Adipocyte (in vitro differentiated cells): ENCODE results near the gene AGL.

Experiments
- DNase-seq: peaks from one replicate; pipeline ENCODE4 v3.0.0-alpha.2; 2015; ENCODE audit warnings: low read depth
- H3K27me3 ChIP-seq: replicated peaks from 2 replicates; pipeline ENCODE4 v1.7.0; 2013; ENCODE audit warnings: mild to moderate bottlenecking, low read length, moderate library complexity; ENCODE audit not compliant: control insufficient read depth, insufficient read depth
- H3K36me3 ChIP-seq: 2 replicates; pipeline ENCODE4 v1.7.0; 2013; ENCODE audit warnings: low read length, mild to moderate bottlenecking, moderate library complexity; ENCODE audit not compliant: control insufficient read depth, insufficient read depth, severe bottlenecking
- H3K4me1 ChIP-seq: 2 replicates; pipeline ENCODE4 v1.7.0; 2013; ENCODE audit warnings: mild to moderate bottlenecking, low read length, moderate library complexity; ENCODE audit not compliant: control insufficient read depth, insufficient read depth
- H3K4me3 ChIP-seq: 2 replicates; pipeline ENCODE4 v1.7.0; 2013; ENCODE audit warnings: mild to moderate bottlenecking, low read length, moderate library complexity
- H3K9ac ChIP-seq: 2 replicates; pipeline ENCODE4 v1.7.0; 2013; ENCODE audit warnings: mild to moderate bottlenecking, low read length, moderate library complexity
- H3K9me3 ChIP-seq: 2 replicates; pipeline ENCODE4 v1.7.0; 2013; ENCODE audit warnings: mild to moderate bottlenecking, low read length, moderate library complexity; ENCODE audit not compliant: control insufficient read depth

AGL gene

GRCh38 chr1:99849744-99850458, at the start of gene AGL:
Gene AGL, plus strand, starts transcription at chr1:99850361. Its CDS starts 682 bp downstream, at chr1:99851043.
- H3K4me1 ChIP-seq: peaks cover 26% of the 10 kb centered on the region
- H3K36me3 ChIP-seq: no peaks in the 10 kb centered on the region
- no peaks in the 10 kb centered on the region for H3K9me3 ChIP-seq
- H3K4me3 ChIP-seq: peak within 1 kb of the TSS; percentile 90
- peak; percentile 93 for DNase-seq
- H3K27me3 ChIP-seq: no peaks in the 10 kb centered on the region
- H3K9ac ChIP-seq: peak within 1 kb of the TSS; percentile 89

- H3K4me3 ChIP-seq: no peak overlapping the region
- H3K9me3 ChIP-seq: no peaks in the 10 kb centered on the region
- peaks cover 9% of the 10 kb centered on the region for H3K27me3 ChIP-seq
- no peak for DNase-seq
- H3K4me1 ChIP-seq: no peaks in the 10 kb centered on the region
- H3K36me3 ChIP-seq: no peaks in the 10 kb centered on the region
- H3K9ac ChIP-seq: no peak overlapping the region
These were observed 48.6 kb upstream of the AGL start for GRCh38 chr1:99801584-99801983.

- Histone ChIP-seq H3K9me3 (no peaks in the 10 kb centered on the region), H3K36me3 (no peaks in the 10 kb centered on the region), H3K27me3 (peaks cover 9% of the 10 kb centered on the region), H3K4me3 (no peak overlapping the region), H3K4me1 (peaks cover 5% of the 10 kb centered on the region), H3K9ac (no peak overlapping the region)
- no peak for DNase-seq
These were observed 43.3 kb upstream of the AGL start for GRCh38 chr1:99806882-99807281.

DNA sequence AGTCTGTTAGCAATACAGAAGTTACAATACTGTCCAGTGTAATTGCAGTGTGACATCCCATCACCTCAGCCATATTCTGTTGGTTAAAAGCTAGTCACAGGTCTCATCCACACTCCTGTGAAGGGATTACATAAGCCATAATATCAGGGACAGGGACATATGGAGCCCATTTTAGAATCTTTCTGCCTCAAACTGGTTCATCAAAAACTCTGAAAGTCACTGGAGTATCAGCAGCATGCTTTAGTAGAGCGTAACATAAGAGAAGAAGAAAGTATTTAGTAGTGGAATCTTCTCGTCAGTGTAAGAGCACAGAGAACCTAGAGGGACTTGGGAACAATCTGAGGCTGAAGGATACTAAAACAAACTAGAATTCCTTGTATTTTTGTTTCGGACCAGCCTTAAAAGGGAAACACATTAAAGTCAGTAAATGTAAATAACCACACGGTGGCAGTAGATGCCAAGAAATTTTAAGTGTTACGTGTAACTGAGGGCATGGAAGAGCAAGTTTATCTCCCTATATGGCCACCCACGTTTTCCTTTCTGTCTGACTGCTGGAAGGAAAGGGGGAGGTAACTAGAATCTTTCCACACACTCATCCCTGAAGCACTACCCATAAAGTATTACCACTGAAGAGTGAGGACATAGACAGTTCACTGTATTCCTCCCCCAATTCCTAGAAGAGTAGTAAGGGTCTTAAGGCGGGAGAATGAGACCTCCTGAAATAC, 41.6 kb upstream of the AGL start:
- Histone ChIP-seq H3K9ac (peak overlapping the region; percentile 65), H3K36me3 (no peaks in the 10 kb centered on the region), H3K27me3 (no peaks in the 10 kb centered on the region), H3K4me3 (peak overlapping the region; percentile 46), H3K4me1 (peaks cover 5% of the 10 kb centered on the region), H3K9me3 (no peaks in the 10 kb centered on the region)
- DNase-seq: peak; percentile 95

DNA sequence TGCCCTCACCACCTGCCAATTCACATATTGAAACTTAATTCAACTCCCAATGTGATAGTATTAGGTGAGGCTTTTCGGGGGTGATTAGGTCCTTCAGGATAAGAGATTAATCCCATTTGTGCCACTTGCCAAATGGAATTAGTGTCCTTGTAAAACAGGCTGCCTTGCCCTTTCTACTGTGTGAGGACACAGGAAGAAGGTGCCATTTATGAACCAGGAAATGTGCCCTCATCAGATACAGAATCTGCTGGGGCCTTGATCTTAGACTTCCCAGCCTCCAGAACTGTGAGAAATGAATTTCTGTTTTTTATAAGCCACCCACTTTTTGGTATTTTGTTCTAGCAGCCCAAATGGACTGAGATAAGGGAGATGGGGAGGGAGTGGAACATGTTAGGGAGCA, 39.1 kb upstream of the AGL start:
- no peaks in the 10 kb centered on the region for H3K36me3 ChIP-seq
- no peak for DNase-seq

DNA sequence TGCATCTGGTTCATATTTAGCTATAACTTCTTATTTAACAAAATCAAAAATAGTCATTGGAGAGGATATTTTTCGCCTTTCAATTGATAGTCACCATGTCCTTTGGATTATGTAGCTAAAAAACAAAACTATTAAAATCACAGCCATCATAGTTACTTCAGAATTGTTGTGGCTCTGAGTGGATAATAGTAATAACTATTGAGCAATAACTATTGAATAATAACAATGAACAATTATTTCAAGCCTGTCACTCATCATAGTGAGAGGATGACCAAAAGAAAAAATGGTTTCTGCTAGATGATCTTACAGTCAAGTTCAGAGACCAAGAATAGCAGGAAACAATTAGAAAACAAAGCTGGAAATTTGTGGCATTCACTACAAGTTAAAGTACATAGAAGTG, 38.4 kb upstream of the AGL start:
- Histone ChIP-seq H3K4me3 (no peak overlapping the region), H3K36me3 (no peaks in the 10 kb centered on the region), H3K27me3 (no peaks in the 10 kb centered on the region), H3K4me1 (peaks cover 5% of the 10 kb centered on the region), H3K9me3 (no peaks in the 10 kb centered on the region), H3K9ac (no peak overlapping the region)
- no peak for DNase-seq

More for the DNA sequence above, 39.1 kb upstream of the AGL start:
- Histone ChIP-seq H3K27me3 (no peaks in the 10 kb centered on the region), H3K4me3 (no peak overlapping the region), H3K9ac (no peak overlapping the region), H3K9me3 (no peaks in the 10 kb centered on the region), H3K4me1 (peaks cover 5% of the 10 kb centered on the region)

DNA sequence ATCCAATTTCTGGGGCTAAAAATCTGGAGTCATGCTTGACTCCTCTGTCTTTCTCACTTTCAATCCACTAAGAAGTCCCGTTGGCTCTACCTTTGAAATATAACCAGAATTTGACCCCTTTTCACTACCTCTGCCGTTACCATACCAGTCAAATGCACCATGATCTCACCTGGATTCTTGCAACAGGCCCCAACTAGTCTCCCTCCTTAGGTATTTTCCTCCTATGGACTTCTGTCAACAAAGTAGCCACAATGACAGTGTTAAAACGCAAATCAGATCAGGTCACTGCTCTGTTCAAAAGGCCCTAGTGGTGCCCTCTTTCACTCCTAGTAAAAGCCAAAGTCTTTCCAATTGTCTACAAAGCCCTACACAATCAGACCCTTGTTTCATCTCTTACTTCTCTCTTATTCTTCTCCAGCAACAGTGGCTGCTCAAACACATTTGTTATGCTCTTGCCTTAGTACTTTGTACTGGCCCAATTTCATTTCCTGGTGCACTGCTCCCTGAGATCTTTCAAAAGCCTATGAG, 35.7 kb upstream of the AGL start:
- Histone ChIP-seq H3K9me3 (no peaks in the 10 kb centered on the region), H3K4me1 (no peaks in the 10 kb centered on the region), H3K9ac (no peak overlapping the region), H3K36me3 (no peaks in the 10 kb centered on the region), H3K4me3 (no peak overlapping the region), H3K27me3 (no peaks in the 10 kb centered on the region)
- DNase-seq: no peak

DNA sequence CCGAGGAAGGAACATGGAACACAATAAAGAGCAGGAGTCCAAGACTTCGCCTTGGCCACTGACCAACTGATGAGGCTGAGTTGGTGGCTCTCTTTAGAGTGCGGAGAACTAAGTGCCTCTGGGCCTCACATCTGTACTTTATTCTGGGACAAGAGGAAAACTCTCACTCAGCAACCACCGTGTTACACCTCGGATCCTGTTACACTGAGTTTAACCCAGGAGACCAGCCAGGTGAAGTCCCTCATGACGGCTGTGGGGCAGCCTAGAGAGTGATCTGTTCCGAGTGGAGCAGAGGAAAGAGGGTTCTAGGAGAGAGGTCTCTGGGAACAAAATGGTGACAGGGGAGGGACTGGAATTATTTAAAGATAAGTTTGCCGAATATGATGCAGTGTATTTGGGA, 33.5 kb upstream of the AGL start:
- no peaks in the 10 kb centered on the region for H3K4me1 ChIP-seq
- H3K27me3 ChIP-seq: no peaks in the 10 kb centered on the region
- no peaks in the 10 kb centered on the region for H3K36me3 ChIP-seq
- no peaks in the 10 kb centered on the region for H3K9me3 ChIP-seq
- no peak overlapping the region for H3K9ac ChIP-seq
- H3K4me3 ChIP-seq: no peak overlapping the region
- no peak for DNase-seq

DNA sequence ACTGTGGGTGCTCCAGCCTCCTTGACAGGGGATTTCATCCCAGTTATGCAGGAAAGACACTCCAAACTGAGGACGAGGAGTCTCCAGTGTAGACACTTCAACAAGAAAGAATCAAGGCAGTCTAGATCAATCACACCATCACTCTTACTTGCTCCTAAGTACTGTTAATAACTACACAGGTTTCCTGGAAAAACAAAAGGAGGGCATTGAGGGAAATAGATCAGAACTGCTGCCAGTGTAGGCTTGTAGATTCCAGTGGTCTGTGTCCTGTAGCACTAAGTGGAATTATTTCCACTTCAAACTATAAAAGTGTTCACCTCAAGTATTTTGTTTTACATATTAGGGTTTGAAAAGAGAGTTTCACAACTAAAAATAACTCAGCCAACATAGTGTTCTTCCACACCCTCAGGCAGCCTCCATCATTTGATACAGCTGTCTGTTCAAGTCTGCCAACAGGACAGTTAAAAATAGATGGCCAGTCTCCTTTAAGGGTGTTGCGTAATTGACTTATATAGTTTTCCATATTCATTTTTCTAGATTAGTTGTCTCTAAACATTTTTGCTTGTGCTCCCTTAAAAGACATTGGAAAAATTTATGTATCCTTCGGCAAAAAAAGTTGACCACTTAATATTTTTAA, 32.0 kb upstream of the AGL start:
- H3K36me3 ChIP-seq: no peaks in the 10 kb centered on the region

GRCh38 chr1:99820546-99820945, 29.6 kb upstream of the AGL start:
- Histone ChIP-seq H3K36me3 (no peaks in the 10 kb centered on the region), H3K4me3 (no peak overlapping the region), H3K27me3 (no peaks in the 10 kb centered on the region), H3K4me1 (no peaks in the 10 kb centered on the region), H3K9ac (no peak overlapping the region), H3K9me3 (no peaks in the 10 kb centered on the region)
- no peak for DNase-seq

More for the DNA sequence above, 32.0 kb upstream of the AGL start:
- no peak overlapping the region for H3K9ac ChIP-seq
- no peaks in the 10 kb centered on the region for H3K27me3 ChIP-seq
- H3K4me1 ChIP-seq: no peaks in the 10 kb centered on the region
- no peak overlapping the region for H3K4me3 ChIP-seq
- DNase-seq: peak; percentile 86
- no peaks in the 10 kb centered on the region for H3K9me3 ChIP-seq

DNA sequence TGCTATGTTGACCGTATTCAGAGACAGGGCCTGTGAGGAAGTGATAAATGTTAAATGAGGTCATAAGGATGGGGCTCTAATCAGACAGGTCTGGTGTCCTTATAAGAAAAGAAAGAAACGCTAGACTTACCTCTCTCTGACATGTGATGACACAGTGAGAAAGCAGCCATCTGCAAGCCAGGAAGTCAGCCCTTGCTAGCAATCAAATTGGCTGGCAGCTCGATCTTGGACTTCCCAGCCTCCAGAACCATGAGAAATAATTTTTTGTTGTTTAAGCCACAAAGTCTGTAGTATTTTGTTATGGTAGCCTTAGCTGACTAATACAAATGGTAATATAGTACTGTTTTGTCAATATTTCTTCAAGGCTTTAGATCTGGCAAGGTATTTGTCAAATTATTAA, 25.1 kb upstream of the AGL start:
- H3K36me3 ChIP-seq: no peaks in the 10 kb centered on the region
- no peaks in the 10 kb centered on the region for H3K9me3 ChIP-seq
- no peak overlapping the region for H3K9ac ChIP-seq
- H3K4me1 ChIP-seq: no peaks in the 10 kb centered on the region
- H3K4me3 ChIP-seq: no peak overlapping the region
- H3K27me3 ChIP-seq: no peaks in the 10 kb centered on the region
- no peak for DNase-seq
